ENCODE data around the gene BCOR. TPM values are rescaled to one million over a fixed set of nuclear protein-coding genes. Genes with fewer than 3 reads are reported as not detected.

BCOR gene
- total RNA-seq, 1 donor from 2014 or later: 14.6 TPM

DNA sequence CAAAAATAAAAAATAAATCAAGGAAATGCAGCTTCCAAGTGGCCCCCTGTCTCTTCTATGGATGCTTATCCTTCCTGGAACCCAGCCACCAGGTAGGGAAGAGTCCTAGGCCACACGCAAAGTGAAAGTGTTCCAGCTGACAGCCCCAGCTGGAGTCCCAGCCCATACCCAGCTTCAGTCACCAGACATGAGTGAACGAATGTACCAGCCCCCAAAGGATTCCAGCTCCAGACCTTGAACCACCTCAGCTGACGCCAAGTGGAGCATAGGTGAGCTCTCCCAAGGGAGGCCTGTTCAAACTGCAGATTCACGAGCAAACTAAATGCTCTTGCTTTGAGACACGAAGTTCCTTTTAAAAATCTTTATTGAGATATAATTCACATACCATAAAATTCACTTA is 62.0 kb downstream of the BCOR start:
- DNase-seq (ENCODE audit: low read depth): no peak

DNA sequence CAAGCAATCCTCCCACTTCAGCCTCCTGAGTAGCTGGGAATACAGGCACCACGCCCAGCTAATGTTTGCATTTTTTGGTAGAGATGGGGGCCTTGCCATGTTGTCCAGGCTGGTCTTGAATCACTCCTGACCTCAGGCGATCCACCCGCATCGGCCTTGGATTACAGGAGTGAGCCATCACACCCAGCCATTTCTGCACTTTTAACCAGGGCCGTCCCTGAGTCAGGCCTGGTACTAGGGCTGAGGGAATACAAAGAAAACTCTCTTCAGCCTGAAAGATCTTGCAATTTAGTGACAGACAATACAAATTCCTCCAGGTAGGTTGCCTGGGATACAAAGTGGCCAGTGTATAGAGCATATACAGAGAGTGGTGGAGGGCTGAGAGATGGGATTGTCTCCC is 65.8 kb downstream of the BCOR start:
- DNase-seq (ENCODE audit: low read depth): no peak

DNA sequence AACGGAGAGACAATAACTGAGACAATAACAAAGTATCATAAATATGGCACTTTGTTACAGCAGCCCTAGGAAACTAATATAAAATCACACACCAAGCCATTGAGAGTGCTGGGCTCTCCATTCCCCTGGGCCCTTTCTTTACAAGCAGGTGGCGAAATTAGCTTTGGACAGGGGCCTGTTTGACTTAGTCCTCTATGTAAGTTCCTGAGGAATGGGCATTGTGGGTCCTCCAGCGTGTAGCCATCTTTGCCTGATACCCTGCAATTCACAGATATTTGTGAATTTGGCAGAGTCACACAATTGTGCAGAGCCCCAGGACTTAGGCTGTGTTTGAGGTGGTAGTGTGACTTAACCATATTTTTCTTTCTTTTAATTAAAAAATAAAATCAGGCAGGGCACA is 67.6 kb downstream of the BCOR start:
- no peak for DNase-seq (ENCODE audit: low read depth)

DNA sequence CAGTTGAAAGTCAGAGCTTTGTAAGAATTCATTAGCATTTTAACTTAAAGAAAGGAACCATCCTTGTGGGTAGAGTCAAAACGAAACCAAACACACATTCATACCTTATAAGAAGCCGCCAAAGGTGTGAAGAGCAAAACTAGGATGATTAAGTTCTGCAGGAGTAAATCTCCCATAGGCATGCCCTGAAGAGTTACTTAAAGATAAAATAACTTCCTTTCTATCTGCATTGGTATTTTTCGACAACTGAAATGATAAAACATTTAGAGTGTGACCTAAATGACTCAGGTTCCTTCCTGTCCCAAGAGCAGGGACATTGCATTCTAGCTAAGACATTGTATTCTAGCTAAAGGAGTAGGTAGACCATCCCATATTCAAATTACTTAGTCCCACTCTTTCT is 75.3 kb downstream of the BCOR start:
- DNase-seq (ENCODE audit: low read depth): no peak

DNA sequence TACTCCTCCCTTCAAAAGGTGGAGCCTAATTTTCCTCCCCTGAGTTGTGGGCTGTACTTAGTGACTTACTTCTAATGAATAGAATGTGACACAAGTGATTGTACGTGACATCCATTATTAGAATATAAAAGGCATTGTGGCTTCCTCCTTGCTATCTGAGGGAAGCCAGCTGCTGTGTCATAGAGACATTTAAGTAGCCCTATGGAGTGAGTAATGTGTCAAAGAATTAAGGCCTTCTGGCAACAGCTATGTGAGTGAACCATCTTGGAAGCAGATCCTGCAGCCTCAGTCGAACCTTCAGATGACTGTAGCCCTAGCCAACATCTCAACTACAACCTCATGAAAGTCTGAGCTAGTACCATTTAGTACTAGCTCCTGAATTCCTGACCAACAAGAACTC is 76.1 kb downstream of the BCOR start:
- DNase-seq (ENCODE audit: low read depth): peak; percentile 49

DNA sequence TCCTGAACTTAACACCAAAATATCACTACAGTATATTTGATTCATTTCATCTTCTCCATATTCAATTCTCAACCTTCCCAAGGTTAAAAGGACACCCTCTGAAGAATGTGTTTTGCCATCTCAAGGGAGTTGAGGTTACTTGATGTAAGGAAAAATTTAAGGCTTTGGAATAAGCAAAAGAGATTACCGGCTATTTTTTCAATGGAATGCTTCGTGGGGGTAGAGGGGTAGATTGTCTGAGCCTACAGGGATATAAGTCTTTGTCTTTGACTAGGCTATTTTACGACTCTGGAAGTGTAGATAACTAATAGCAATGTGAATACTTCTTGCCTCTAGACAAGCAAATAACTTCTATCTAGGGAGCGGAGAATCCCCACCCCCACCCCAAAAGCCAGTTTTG is 78.2 kb downstream of the BCOR start:
- DNase-seq (ENCODE audit: low read depth): no peak

DNA sequence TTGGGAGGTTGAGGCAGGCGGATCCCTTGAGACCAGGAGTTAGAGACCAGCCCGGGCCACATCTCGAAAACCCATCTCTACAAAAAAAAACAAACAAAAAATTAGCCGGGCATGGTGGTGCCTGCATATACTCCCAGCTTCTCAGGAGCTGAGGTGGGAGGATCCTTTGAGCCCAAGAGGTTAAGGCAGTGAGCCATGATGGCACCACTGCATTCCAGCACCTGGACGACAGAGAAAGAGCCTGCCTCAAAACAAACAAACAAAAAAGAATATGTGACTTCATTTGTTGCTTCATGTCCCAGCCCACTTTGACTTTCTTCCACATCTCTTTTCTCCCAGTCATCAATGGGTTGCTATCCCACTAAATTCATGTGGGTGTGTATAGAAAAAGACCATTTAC is 79.7 kb downstream of the BCOR start:
- DNase-seq (ENCODE audit: low read depth): no peak

DNA sequence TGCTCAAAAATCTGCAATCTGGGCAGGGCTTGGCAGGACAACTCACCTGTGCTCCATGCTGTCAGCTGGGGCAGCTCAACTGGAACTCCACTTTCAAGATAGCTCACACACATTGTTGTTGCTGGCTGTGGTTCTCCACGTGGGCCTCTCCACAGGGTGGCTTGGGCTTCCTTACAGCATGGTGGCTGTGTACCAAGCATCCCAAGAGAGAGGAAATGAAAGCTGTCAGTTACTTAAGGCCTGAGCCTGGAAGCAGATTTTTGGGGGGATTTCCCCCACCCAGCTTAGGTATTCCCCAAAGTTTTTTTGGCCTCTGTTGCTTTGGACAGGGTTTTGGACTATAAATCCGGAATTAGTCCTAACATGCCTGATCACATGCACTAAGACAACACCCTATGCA is 81.0 kb downstream of the BCOR start:
- no peak for DNase-seq (ENCODE audit: low read depth)

DNA sequence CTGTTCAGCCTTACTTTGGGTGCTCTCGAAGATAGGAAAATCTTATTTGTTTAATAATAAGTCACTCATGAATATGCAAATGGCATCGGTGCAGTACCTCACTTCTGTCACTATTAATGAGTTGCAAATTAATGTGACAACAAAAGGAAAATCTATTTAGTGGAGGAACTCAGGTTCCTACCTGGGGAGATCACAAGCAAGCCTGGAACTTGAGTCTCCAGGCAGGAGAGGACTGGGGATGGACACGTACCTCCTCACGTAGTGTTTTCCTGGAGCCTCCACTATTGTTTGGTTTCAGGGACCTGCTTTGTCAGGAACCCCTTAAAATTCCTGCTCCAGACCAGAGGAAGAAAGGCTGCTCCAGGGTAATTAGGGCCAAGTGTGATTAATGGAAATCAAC is 82.1 kb downstream of the BCOR start:
- no peak for DNase-seq (ENCODE audit: low read depth)

DNA sequence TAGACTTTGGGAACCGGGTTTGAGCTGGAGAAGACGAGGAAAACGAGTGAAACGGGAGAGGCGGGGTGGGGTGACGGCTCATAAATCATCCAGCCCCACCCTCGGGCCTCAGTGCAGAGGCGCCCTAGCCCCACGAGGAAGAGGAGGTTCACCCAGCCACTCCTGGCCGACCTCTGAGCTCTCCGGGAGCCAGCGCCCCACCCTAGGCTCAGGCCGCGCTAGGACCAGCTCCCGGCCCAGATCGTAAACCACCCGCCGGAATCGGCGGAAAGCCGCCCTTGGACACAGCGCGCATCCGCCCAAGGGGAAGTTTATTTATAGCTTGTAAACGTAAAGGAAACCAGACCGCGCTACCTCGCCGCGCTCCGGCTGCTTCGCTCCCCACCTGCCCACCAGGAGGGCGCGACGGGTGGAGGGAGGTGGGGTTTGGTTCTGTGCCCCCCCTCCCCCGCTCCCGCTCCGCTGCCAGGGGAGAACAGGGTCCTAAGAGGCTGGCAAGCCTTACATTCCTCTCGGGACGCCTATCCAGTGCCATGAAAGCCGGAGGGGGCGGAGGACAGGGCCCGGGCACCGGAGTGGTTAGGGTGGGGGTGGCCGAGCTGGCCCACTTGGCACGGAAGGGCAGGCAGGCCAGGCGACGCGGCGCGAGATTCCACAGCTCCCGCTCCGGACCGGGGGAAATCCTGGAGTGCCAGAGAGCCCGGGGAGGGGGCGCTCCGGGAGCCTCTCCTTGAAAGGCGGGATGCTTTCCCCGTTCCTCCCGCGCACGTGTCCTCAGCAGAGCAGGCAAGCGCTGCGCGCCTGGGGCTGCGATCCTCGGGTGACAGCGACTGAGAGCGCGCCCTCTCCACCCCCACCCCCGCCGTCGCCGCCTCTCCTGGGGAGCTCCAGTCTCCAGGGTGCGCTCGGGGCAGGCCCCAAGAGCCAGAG is 84.2 kb downstream of the BCOR start:
- peak; percentile 71 for DNase-seq (ENCODE audit: low read depth)

DNA sequence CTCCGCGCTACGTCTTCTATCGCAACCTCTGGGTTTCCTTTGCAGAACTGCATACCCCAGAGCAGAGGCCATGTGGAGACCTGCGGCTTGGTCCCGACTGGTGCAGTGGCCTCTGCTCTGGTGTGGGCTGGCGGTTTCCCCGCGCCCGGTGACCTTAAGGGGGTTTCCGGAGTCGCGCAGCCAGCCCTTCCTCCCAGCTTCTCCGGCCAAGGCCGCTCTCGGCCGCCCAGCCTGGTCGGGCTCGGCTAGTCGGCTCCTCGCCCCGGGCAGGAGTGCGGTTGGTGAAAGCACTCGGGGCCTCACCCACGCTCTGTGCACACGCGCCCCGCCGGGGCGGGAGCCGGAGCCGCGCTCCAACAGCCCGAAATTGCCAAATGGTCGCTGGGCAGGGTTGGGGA is 84.9 kb downstream of the BCOR start:
- DNase-seq (ENCODE audit: low read depth): peak; percentile 61

DNA sequence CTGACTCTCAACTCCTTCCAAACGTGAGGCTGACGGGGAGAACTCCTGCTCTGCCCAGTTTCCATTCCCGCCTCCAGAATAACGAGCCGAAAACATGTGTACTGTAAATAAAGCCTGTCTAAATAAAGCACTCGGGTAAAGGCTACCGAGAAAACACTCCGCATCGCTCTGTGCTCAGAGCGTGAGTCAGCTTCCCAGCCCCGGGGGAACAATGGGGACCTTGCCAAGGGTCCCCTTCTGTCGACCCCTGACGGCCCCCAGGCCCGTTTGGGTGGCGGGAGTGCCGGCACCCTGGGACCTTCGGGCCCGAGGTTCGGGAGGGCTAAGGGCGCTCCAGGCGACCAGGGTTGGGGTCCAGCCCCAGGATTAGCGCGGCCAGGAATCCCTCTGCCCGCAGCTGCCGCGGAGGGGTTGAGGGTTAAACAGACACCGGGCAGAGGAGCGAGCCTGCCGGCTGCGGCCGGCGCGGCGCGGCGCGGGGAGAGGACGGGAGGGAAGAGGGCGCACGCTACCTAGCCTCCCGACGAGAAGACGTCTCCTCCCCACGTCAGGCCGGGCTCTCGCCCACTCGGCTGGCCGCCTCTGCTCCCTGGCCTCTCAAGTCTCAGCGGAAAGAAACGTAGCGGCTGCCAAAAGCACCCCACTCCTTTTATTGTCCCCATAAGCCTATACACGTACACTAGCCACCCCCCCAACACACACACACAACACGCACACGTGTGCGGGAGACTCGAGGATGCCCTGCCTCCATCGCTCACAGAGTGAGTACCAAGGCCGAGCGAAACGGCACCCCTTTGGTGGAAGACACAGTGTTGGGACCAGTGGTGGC is 85.5 kb downstream of the BCOR start:
- peak; percentile 68 for DNase-seq (ENCODE audit: low read depth)

DNA sequence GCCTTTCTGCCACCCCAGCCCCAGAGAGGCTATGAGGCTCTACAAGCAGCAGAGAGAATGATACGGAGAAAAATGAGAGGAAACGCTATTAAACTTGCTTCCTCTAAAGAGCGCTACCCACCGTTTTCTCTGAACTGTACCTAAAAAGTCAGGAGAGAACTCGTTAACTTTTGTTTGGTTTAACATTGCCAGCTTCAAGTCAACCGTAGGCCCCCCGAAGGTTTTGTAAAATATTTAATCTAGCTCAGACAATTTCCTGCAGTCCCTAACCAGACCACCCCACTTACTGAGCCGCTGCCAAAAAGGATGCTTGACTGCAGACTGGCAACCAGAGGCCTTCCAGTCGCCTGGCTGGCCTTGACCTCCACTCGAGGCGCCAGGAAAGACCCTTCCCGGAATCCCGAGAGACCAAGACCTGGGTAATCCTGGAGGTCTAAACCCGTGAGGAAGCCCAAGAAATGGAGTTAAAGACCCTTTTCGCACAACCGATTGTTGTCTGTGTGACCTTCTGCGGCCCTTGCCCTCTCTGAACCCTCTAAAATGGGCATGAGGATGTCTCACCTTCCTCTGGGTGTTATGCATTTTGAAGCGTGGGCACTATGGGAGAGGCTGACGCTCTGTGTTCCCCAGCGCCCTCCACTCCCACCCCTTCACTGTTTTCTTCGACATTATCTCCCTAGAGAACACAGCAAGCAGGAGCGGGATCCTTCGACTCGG is 86.3 kb downstream of the BCOR start:
- DNase-seq (ENCODE audit: low read depth): no peak

DNA sequence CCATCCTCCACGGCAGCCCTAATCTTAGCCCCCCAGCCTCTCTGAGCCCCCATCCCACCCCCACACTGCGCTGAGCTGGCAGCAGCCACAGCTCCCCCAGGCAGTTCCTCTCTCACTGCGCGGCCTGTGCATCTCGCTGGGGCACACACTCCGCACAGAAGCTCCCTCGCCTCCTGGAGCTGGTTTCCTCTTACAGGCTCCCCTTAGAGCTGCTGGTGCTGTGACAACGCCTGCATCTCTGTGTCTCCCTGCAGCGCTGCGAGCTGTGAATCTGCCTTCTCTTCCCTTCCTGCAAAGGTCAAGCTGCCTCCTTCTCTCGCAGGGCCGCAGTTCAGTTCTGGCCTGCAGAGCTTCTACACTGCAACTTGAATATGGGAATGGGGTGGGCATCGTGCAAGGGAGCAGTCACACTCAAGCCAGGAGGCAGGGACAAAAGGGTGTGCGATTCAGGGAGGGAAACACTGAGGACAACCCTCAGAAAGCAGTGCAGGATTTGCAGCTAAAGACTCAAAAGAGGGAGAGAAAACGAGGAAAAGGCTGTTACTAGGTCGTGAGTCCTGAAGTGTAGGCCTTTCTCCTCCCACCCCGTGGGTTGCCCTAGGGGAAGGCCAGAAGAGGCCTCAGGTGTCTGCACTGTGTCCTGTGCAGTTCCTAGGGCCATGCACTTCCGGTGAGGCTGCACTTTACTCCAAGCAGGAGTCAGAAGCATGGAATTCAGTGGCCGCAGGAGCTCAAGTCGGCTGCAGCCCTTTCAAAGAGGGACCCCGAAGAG is 87.0 kb downstream of the BCOR start:
- DNase-seq (ENCODE audit: low read depth): no peak

DNA sequence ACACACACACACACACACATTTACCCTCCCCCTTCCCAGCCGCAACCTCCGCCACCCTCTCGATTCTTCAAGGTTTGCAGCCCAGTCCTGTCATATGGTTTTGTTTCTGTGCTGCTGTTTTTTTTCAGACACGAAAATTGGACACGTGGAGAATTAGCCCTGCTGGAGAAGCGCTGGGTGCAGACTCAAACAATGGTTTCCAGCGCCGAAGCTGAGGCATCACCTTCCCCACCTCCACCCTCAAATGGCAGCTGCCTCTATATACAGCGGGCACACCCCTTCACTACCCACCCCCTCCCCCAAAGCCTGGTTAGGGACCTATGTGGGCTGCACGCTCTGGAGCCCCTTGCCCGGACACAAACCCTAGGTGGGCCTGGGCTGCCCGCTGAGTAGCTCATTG is 87.9 kb downstream of the BCOR start:
- no peak for DNase-seq (ENCODE audit: low read depth)

DNA sequence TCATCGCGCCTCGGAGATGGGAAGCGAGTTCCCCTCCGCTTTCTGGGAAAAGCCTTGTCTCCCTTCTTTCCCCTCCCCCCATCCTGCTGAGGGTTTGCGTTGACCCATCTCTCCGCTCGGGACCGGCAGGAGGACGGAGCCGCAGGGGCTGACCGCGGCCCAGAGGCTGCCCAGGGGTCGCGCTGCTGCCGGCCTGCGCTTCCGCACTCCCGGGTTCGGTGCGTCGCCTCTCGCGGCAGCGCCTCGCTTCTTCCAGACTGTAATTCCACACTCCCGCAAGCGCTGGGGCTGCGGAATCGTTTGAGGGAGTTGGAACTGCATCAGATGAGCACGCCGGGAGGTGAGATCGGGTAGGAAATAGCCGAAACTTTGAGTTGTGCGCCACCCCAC is 88.3 kb downstream of the BCOR start:
- DNase-seq (ENCODE audit: low read depth): no peak

DNA sequence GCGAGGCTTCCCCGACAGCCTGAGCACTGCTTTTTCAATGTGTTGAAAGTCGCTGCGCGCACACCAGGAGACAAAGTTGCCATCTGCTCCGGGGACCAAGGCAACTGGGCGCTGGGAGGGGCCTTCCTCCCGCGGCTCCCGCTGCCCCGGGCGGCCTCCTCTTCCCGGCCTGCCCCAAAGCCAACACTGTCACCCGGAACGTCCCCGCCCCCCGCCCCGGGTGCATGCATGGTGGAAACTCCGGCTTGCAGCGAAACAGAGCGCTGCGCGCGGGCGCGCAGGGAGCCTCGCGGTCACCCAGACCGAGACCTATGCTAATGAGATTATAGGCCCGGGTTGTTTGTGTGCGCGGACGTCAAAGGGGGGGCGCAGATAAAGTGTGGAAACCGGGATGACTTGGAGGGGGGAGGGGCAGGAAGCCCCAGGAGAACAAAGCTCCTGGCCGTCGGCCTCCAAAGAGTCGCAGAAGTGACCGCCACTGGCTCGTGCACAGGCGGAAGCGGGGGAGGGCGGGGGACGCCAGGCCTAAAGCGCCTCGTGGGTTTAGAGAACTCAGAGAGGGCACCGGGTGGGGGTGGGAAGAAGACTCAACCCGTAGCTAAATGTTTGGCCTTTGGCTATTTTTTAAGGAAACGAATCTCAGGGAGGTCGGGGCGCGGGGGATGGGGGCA is 88.8 kb downstream of the BCOR start:
- DNase-seq (ENCODE audit: low read depth): no peak

DNA sequence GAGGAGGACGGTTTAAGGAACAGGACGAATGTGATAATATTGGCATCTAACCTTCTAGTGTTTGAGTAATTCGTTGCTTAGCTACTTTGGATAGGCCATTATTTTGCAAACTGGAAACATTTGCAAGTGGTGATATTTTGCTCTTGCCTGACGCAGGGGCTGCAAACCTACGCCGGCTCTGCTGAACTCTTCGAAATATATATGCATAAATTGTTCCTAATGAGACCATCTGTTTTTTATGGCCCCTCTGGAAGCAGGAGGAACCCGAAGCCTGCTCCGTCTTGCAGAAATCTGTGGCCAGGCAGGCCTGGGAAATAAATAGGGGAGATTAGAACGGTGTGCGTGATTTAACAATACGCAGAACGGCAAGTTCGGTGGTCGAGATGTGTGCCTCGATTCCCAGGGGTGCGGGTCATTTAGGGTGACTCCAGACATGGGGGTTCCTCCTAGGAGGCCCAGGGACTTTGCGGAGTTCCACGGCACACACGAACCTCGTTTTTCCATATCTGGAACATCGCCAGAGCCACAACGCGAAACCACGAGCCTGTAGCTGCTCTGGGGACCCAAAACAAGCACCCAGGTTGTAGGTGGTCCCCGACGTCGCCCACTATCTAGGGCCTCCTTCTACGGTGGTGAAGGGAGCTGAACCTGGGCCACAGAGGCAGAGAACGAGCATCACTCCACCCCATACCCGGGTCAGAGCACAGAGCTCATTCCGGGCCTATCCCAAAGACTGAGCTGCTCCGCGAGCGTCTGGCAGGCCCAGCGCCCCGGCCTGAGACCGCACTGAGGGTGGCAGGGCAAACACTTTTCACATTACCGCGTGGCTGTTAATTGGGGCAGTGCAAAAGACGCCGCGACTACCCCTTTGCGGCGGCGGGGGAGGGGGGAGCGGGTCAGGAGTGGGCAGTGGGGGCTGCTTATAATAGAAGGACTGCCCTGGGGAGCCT is 89.7 kb downstream of the BCOR start:
- no peak for DNase-seq (ENCODE audit: low read depth)

DNA sequence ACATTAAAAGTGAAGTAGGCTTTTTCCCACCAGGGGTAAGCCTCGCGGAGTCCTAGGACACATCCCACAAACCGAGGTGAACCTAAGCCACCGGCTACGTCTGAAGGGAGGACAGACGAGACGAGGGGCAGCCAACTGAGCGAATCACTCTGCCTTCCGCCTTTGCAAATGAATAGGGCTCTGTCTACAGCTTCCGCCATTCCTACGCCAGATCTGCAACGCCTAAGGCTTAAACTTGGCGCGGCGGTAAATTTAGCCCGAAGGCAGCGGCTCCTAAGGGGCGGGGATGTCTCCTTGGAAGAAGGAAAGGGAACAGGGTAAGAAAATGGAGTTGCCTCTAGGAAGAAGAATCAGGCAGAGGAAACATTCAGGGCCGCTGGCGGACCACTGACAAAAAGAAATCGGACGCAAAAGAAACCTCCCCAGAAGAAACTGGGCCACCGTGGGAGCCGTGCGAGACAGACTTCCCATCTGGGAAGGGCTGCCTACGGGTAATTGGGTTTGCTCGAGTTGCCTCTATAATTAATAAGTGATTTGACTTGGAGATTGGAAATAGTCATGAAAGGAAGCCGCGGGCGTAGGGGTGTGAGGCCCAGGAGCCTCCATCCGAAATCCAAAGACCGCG is 90.5 kb downstream of the BCOR start:
- no peak for DNase-seq (ENCODE audit: low read depth)
